Activated CD8-positive, alpha-beta memory T cell treated with anti-CD3 and anti-CD28 coated beads for 36 hours (primary cell): ENCODE data around the gene RUNX2. TPM values are rescaled to one million over a fixed set of nuclear protein-coding genes. Genes with fewer than 3 reads are reported as not detected.

Experiments used
- CTCF ChIA-PET: fragments of 350-600 bp; sonication (Branson Sonifier 250); formaldehyde crosslinking; loops from one replicate; lab custom pipeline; 2021; ENCODE audit warnings: antibody characterized with exemption; lab: Charles Lee
- POLR2A ChIA-PET: fragments of 350-600 bp; sonication (Branson Sonifier 250); formaldehyde crosslinking; loops from one replicate; lab custom pipeline; 2021; ENCODE audit warnings: antibody characterized with exemption; lab: Charles Lee
- total RNA-seq, 2 experiments: library from RNA; stranded (reverse); gene quantifications; one replicate each; pipeline ENCODE4 v1.2.3, GENCODE V29; 2021

RUNX2 gene
- total RNA-seq, 2 experiments from 2014 or later: 22.2 to 23.6 TPM

DNA sequence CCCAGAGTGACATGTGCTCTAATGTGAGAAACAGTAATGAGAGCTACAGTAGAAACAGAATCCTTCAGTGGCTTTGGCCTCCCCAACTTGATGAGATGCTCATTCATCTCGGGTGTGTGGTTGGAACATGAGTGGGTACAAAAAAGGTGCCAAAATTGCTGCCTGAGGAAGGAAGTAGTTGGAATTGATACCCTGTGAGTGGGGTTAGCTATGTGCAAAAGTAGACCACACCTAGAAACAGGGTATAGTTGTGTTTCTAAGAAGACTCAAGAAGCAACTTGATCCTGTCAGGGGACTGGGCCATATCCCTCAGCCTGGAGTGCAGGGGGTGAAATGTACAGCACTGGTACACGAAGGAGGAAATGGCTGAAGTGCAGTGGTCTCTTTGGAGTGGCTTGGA is 256.0 kb downstream of the RUNX2 start:
- ChIA-PET POLR2A (no interaction called here), CTCF (no interaction called here)

DNA sequence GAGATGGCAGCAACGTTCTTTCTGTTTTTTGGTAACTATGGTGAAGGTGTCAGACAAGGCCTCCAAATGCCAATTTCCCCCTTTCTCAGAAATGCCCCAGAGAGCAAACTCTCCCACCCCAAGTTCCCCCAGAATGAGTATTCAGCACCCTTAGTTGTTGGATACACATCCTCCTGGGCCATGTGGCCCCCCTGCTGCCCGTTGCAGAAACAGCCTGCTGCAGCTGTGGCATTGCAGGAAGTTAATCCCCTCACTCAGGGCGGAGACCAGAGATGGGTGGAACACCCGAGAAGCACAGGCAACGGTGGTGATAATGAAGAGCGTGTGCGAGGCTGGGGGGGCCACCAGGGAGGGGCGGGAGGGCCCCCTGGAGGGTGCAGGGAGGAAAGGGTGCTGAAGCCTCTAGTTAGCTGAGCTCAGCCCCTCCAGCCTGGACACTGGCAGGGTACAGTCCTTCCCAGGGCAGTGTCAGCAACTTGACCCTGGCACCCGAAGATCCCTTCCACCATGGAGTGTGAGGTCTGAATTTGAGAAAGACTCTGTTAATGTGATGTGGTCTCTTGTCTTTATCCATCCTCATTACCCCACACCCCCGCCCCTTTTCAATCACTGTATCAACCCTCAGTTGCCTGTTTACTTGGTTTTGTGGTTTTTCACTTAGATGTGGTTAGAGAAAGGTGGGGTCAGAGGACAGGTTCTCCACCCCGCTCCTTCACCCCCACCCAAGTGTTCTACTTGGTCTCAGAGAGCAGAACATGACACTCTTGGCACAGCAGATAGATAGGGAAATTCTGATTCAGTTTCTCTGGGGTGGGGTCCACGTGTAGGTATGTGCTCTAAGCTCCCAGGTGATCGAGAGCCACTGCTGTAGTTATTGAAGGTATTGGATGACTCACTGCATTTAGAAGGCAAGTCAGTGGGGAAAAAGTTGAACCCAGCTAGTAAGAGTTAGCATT is 258.4 kb downstream of the RUNX2 start:
- CTCF ChIA-PET: interaction anchor here (1.4 to 1.6 kb wide), 3 partner anchors 9 to 164 kb away, joined by 3 to 6 read pairs (median 3); no protein-coding TSS in a partner anchor
- POLR2A ChIA-PET: interaction anchor here (0.8 to 1.0 kb wide), 2 partner anchors 92 to 120 kb away, joined by 3 to 6 read pairs; no protein-coding TSS in a partner anchor

DNA sequence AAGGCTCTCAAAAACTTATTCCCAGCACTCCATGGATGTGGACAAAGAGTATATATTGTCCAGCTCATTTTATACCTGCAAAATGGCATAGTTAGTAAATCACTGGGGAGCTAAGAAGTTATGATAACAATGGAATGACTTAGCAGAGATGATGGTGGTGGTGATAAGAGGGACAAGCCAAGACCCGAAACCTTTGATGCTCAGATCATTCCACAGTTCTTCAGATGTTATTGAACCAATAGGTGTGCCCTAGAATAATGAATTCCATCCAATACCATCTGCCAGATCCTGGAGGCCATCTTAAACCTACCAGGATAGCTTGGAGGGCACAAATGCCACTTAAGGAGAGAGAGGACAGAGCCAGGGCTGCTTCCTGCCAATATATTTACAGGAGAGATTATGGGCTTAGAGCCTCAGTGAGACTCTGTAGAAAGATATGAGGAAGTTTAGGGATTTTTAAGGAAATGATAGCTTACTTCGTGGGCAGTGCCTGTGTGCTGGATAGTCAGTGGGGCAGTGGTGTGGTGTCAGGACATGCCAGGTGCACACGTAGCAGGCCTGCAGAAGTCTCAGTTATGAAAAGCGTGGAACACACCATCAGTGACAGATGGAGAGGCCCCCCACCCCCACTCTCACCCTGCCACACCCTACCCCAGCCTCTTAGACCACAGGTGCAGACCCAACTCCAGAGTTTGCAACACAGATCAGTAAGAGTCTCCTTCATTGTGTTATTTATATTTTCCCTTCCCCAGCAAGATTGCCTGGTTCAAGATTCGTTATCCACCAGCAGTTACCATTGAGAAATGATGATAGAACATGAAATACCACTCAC is 259.3 kb downstream of the RUNX2 start:
- POLR2A ChIA-PET: interaction anchor here (0.8 to 1.0 kb wide), 2 partner anchors 91 to 119 kb away, joined by 3 to 6 read pairs; no protein-coding TSS in a partner anchor
- CTCF ChIA-PET: interaction anchor here (1.4 to 1.6 kb wide), 2 partner anchors 8 to 165 kb away, joined by 3 to 6 read pairs; no protein-coding TSS in a partner anchor

DNA sequence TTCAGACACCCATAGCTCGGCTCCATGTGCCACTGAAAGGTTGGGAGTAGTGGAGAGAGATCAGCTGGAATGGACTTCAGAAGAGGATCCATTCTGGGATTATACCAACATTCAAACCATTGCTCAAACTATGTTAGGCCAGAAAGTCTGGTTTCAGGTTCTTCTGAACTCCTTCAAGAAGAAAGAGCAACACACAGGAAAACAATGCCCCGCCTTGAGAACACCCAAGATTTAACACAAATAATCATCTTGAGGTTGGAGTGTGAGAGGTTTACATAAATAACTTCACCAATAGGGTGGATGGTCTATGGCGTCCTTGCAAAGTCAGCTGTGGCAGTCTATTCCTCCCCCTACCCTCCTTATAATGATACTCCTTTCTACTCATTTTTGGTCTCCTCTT is 261.2 kb downstream of the RUNX2 start:
- ChIA-PET CTCF (no interaction called here), POLR2A (no interaction called here)

DNA sequence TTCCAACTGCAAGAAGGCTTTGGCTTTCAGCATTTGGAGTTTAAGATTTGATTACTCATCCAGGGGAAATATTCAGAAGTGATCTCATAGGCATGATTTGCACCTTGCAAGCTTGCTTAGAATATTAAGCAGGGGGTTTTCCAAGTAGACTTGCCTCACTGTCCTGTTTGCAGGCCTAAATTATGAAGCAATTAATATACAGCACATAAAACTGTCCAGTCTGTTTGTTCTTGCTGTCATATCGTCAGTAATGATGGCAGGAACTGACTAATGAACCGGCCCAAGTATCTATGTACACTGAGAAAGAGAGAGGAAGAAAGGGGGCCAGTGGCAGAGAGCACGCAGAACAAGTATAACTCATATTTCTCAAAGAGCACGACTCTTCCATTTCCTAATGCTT is 262.1 kb downstream of the RUNX2 start:
- CTCF ChIA-PET: no interaction called here
- POLR2A ChIA-PET: interaction anchor here (0.6 kb wide), 1 partner anchor 56 kb away, joined by 8 read pairs; no protein-coding TSS in a partner anchor

DNA sequence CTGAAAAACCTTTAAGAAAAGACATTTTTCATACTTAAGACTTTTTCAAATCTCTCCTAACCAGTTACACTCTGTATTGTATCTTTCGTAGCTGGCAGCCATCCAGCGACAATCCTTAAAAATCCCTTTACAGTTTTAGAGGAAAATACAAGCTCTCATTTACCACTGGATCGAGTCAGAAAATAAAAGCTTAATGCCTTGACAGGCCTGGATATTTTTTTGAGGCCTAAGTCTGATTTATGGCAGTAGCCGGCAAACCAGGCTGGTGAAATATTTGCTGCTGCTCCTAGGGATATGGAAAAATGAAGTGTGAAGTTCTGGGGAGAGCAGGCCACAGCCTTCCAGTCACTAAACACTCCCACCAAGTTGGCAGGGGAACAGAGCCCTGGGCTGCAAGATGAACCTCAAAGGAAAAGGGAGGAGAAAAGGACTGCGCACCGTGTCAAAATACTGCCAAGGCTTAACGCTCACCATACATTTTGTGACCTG is 262.6 kb downstream of the RUNX2 start:
- CTCF ChIA-PET: no interaction called here

DNA sequence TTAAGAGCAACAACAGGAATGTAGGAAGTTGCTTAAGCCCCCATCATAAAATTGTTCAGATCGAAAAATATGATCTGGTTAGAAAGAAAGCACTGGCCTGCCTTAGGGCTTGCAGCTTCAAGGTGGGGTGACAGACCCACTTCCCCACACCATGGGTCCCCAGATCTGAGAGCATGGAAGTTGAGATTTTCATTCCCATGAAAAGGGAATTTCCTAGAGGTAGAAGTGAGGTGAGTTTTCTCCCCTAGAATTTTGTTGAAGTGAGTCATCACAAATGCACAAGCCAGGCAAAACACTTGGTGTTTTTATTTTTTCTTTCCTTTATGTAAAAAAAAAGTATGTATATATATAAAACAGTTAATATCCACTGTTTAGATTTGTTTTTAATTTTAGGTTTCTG is 263.2 kb downstream of the RUNX2 start:
- POLR2A ChIA-PET: no interaction called here
- CTCF ChIA-PET: no interaction called here

More for the DNA sequence above, 262.6 kb downstream of the RUNX2 start:
- POLR2A ChIA-PET: interaction anchor here (0.6 kb wide), 1 partner anchor 57 kb away, joined by 8 read pairs; no protein-coding TSS in a partner anchor

DNA sequence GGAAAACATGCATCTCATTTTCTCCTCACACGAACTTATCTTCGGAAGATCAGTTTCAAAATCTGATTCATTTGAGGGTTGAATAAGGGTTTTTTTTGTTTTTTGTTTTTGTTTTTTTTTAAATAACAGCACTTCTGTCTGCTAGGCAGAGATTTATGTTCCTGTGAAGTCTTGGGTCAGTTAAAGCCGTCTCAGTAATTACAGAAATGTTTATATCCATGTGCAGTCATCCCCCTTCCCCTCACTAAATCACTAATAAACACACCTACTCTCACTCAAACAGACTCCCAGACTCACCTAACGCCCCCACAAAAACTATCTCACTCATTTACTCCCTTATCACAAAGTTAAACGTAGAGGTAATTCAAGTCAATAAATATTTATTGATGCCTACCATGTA is 263.8 kb downstream of the RUNX2 start:
- ChIA-PET CTCF (no interaction called here), POLR2A (no interaction called here)

DNA sequence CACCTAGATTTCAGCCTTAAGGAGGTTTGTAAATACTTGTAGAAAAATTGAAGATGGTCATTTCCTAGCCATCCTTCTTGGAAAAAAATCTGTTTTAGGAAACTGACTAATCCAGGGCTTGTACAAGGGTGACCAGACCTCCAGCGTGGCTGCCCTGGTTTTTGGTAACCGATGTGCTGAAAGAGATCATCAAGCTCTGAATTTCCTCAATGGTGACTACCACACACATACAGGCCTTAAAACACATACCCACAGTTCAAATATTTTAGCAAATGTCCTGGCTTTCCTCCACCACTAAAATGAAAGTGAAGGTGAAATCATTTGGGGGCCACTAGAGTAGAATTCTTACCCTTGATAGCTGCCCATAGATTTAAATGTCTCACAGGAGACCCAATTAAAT is 264.9 kb downstream of the RUNX2 start:
- ChIA-PET CTCF (no interaction called here), POLR2A (no interaction called here)

DNA sequence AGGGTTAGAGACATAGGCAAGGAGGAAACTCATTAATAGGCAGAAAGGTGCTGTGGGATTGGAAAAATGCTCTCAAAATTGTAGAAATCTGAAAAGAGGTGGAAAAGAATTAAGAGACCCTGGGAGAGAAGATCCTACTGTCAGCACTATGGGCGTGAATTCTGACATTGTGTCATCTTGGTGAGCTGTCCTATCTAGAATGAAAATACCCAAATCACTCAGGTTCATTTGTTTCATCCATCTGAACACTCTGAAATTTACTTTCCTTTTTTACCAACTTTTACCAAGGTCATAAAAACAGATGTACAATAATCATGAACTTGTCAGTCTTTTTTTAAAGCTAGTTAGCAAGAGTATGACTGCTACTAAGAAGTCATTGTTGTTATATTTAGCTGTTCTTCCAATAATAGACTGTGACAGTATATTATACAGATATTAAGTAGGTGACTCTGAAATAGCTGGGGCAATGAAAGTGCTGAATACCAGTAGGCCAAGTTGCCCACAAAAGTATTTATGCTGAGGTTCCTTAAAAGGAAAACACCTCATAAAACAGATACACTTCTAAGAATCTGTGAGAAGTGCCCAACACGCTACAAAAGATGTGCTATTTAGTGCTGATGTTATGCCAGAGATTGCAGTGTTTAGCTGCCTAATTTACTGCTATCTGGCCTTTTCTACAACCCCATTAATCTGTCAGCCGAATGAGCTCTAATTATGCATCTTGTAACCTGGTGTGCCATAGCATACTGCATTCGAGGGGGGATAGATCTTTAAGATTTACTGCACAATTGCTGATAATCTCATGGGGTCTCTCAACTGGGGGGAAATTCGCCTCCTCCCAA is 267.1 kb downstream of the RUNX2 start:
- POLR2A ChIA-PET: no interaction called here
- CTCF ChIA-PET: interaction anchor here (1.7 kb wide), 1 partner anchor 9 kb away, joined by 6 read pairs; no protein-coding TSS in a partner anchor

DNA sequence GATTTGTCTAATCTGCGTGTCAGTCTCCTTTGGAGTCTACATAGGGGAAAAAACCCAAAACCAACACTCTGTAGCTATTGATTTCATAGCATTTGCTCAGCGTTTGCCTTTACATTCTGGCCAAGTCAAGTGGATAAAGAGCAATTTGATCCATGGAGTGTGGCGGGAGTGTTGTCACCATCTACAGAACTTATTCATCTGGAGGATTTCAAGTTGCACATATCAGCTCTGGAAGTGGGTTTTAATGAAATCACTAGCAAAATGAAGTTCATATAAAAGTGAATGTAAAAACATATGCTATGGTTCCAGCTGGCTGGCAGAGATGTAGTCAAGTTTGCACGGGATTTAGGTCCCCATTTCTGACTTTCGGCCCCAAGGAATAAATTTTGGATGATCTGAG is 269.3 kb downstream of the RUNX2 start:
- CTCF ChIA-PET: no interaction called here

DNA sequence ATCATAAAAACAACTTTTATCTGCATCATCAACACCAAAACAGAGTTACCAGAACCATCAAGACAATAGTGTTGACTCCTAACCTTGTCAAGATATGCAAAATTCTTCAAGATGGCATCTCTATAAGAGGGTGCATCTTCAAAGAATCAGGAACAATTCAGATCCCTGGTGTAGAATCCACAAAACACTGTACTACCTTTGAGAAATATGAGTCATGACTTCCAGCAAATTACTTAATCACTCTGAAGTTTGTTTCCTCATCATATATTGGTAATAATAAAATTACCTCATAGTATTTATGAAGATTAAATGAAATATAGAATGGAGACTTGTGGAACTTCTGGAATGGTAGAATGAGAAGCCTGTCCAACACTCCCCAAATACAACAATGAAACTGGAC is 270.9 kb downstream of the RUNX2 start:
- CTCF ChIA-PET: no interaction called here
- POLR2A ChIA-PET: no interaction called here

More for the DNA sequence above, 269.3 kb downstream of the RUNX2 start:
- POLR2A ChIA-PET: no interaction called here

DNA sequence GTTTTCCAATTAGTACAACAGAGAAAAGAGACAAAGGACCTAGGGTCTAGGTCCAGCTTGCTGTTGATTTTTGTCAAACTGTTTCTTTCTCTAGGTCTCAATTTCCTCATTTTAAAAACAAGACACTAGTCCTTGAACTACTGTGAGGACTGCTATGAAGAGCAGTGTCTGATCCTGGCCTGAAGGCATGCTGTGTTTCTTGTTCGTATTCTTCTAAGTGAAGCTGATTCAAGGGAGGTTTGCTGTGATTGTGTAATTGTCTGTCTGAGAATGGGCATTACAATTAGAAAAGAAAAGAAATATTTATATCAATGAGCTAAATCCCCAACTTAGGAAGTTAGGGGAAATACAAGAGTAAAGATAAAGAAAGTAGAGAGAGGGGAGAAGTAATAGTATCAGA is 277.8 kb downstream of the RUNX2 start:
- ChIA-PET CTCF (no interaction called here), POLR2A (no interaction called here)

DNA sequence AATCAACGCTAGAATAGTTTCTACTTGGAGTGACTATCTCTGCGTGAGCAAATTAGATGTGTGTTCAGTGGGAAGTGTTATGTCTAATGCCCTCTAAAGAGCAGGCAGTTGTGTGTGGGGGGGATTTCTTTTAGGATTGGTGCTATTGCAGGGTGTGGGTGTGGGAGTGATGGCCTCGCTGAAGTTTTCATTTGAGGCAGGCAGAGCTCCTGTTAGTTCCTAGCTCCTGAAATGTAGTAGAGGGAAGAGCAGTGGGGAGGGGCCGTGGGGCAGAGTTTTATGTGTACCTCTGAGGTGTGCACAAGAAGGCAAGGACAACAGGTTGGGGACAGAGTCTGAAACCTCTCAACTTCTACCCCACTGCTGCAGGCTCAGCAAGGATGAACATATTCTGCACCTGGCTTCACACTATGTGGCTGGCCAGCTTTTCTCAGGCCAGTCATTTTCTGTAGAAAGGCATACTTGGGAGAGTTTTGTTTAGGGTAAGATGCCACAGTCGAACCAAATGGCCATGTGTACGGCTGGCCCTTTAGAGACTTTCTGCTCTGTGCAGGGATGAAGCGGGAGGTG is 278.8 kb downstream of the RUNX2 start:
- ChIA-PET POLR2A (no interaction called here), CTCF (no interaction called here)

DNA sequence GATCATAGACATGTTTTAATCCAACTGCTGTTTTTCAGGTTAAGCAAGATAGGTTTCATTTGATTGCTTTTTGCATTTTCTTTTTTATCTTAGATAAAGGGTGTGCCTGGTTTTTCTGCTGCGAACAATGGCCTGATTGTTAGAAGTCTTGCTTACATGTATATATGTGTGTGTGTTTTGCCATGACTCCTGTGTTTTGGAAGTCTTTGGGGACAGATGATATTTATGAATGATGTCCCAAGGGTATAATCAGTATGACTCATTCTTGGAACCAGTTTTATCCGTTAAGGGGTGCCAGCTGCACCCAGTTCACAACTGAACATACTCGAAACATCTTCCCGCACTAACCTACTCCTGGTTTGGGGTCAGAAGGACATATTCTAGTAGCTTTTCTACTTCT is 279.7 kb downstream of the RUNX2 start:
- POLR2A ChIA-PET: no interaction called here
- CTCF ChIA-PET: no interaction called here

DNA sequence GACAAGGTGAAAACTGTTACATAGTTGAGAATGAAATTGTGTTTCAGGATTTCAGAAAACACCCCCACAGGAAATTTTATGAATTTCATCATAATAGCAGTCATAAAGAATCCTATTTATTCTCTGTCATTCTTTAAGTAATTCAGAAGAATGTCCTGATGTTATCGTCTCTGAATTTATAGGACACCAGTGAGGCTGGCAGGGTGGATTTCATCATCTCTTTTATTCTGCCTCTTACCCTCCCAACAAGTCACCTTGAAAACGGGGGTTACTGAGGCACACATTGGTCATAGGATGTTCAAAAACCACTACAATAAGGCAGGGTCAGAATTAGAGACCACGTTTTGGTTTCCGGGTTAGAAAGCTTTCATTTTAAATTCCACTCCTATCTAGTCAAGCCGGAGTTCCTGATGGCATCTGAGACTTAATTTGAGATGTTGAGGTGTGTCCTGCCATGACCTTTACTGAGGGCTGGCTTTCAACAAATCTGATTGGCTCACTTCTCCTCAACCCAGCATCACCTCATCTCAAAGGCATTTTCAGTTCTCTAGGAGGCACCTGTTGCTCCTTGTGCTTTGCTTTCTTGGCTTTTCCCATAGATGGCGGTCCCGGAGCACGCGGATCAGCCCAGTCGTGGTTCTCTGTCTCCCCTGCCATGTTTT is 280.3 kb downstream of the RUNX2 start:
- CTCF ChIA-PET: no interaction called here
- POLR2A ChIA-PET: no interaction called here

DNA sequence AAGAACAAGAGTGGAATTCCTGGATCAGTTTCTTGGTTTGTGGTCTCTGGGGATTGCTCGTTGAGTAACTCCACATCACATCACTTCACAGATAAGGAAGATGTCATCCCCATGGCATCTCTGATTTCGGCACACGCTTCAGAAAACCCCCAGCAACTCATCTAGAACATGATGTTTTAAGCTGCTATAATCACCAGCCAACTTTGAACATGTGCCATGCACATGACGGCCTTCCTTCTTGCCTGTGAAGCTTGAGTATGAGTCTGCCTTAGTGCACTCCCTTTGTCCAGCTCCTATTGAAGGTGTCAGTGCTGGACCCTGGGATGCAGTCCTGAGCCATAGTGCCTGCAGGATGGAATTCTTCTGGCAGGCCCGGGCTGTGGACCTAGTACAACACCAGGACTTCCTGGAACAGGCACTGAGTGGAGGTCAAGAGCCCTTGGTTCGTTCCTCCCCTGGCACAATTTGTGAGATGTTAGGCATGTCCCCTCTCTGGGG is 281.1 kb downstream of the RUNX2 start:
- CTCF ChIA-PET: no interaction called here

DNA sequence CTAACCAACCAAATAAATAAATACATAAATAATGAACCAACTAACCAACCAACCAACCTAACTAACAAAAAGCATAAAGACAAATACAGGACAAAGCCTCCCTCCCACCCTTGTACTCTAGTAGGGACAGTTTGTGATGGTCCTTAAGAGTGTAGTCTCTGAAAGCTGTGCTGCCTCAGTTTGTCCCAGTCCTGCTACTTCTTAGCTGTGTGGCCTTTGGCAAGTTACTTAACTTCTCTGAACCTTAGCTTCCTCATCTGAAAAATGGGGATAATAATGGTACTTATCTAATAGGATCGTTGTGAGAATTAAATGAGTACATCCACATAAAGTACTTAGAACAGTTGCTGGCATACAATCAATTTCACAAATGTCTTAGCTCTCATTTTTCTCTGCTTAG is 282.2 kb downstream of the RUNX2 start:
- ChIA-PET CTCF (no interaction called here), POLR2A (no interaction called here)

More for the DNA sequence above, 281.1 kb downstream of the RUNX2 start:
- POLR2A ChIA-PET: interaction anchor here (0.7 kb wide), 1 partner anchor 15 kb away, joined by 4 read pairs; no protein-coding TSS in a partner anchor
